GM12891 (cell line): ENCODE measurements around the gene RRBP1.

Experiments used
- POLR2A ChIP-seq: IDR thresholded peaks from 2 replicates; pipeline ENCODE4 v1.6.1; 2011; ENCODE audit warnings: low read depth, low read length, control low read depth
- POLR2AphosphoS5 ChIP-seq: IDR thresholded peaks from 2 replicates; pipeline ENCODE4 v1.6.1; 2011; ENCODE audit warnings: low read depth, low read length, control low read depth
- TAF1 ChIP-seq: IDR thresholded peaks from 2 replicates; pipeline ENCODE4 v1.6.1; 2011; ENCODE audit warnings: low read depth, low read length, control low read depth

GRCh38 chr20:17576215-17576614 lies 105.8 kb downstream of the RRBP1 start:
- no peak for TF ChIP-seq TAF1
- no peak for TF ChIP-seq POLR2AphosphoS5
- no peak for TF ChIP-seq POLR2A
